Progenitor cell of endocrine pancreas (in vitro differentiated cells): ENCODE results near the gene ADIPOQ. TPM values are rescaled to one million over a fixed set of nuclear protein-coding genes. Genes with fewer than 3 reads are reported as not detected.

Experiments
- DNase-seq: peaks from one replicate; pipeline ENCODE4 v3.0.0; 2021; ENCODE audit warnings: low spot score; ENCODE audit not compliant: unreplicated experiment
- H3K27ac Mint-ChIP-seq: 2 replicates; pipeline ENCODE4 v1.8.0; 2021; ENCODE audit warnings: mild to moderate bottlenecking, moderate library complexity, mixed read lengths
- H3K27me3 Mint-ChIP-seq: 2 replicates; pipeline ENCODE4 v1.8.0; 2021; ENCODE audit warnings: mixed read lengths
- H3K36me3 Mint-ChIP-seq: 2 replicates; pipeline ENCODE4 v1.8.0; 2022; ENCODE audit warnings: mixed read lengths; ENCODE audit not compliant: insufficient read depth
- H3K4me1 Mint-ChIP-seq: 2 replicates; pipeline ENCODE4 v1.8.0; 2021; ENCODE audit warnings: low read depth, mixed read lengths
- H3K4me3 Mint-ChIP-seq: 2 replicates; pipeline ENCODE4 v1.8.0; 2021; ENCODE audit warnings: low read depth, mild to moderate bottlenecking, moderate library complexity, mixed read lengths
- H3K9me3 Mint-ChIP-seq: 2 replicates; pipeline ENCODE4 v1.8.0; 2021; ENCODE audit warnings: low read depth, mixed read lengths
- CTCF ChIP-seq: fragments of 200-600 bp; sonication (generic); IDR thresholded peaks from one replicate; pipeline ENCODE4 v1.5.0; 2021; ENCODE audit warnings: antibody characterized with exemption, mild to moderate bottlenecking; ENCODE audit not compliant: unreplicated experiment
- total RNA-seq: library from RNA; stranded (reverse); gene quantifications from 2 replicates; pipeline ENCODE4 v1.2.1, GENCODE V29; 2021

Gene ADIPOQ
- total RNA-seq, 1 donor from 2014 or later, result not detected

- DNase-seq, result no peak
- no peak overlapping the region for H3K4me3 Mint-ChIP-seq
- H3K4me1 Mint-ChIP-seq, result peaks cover 5% of the 10 kb centered on the region
Observed at GRCh38 chr3:186824430-186825139, 17.9 kb upstream of the ADIPOQ start.

GRCh38 chr3:186825294-186825821 lies 17.2 kb upstream of the ADIPOQ start:
- no peak for DNase-seq
- Mint-ChIP-seq H3K4me3 (peak overlapping the region; percentile 22), H3K36me3 (no peaks in the 10 kb centered on the region), H3K27ac (no peak overlapping the region), H3K9me3 (no peaks in the 10 kb centered on the region), H3K27me3 (peaks cover 58% of the 10 kb centered on the region), H3K4me1 (peaks cover 5% of the 10 kb centered on the region)
- TF ChIP-seq CTCF, result no peak

More at GRCh38 chr3:186824430-186825139, 17.9 kb upstream of the ADIPOQ start:
- Mint-ChIP-seq H3K27ac (no peak overlapping the region), H3K27me3 (peaks cover 50% of the 10 kb centered on the region), H3K9me3 (no peaks in the 10 kb centered on the region), H3K36me3 (no peaks in the 10 kb centered on the region)
- TF ChIP-seq CTCF, result no peak

GRCh38 chr3:186825872-186826409 lies 16.6 kb upstream of the ADIPOQ start:
- Mint-ChIP-seq H3K27ac (no peak overlapping the region), H3K4me1 (peaks cover 5% of the 10 kb centered on the region), H3K27me3 (peaks cover 64% of the 10 kb centered on the region), H3K9me3 (no peaks in the 10 kb centered on the region), H3K36me3 (no peaks in the 10 kb centered on the region), H3K4me3 (peak overlapping the region; percentile 22)
- TF ChIP-seq CTCF, result no peak
- DNase-seq, result no peak

GRCh38 chr3:186826410-186826975 lies 16.0 kb upstream of the ADIPOQ start:
- peak overlapping the region; percentile 22 for H3K4me3 Mint-ChIP-seq
- peaks cover 69% of the 10 kb centered on the region for H3K27me3 Mint-ChIP-seq

More at GRCh38 chr3:186826410-186826975, 16.0 kb upstream of the ADIPOQ start:
- no peak for TF ChIP-seq CTCF
- Mint-ChIP-seq H3K27ac (no peak overlapping the region), H3K9me3 (no peaks in the 10 kb centered on the region), H3K36me3 (no peaks in the 10 kb centered on the region), H3K4me1 (peaks cover 5% of the 10 kb centered on the region)
- DNase-seq, result no peak
